Naive thymus-derived CD4-positive, alpha-beta T cell (primary cell): ENCODE results near the gene SORL1-AS1.

Source experiments
- ATAC-seq: fragments of 150-1000 bp; cut with Tn5 transposase; 2 replicates; pipeline ENCODE4 v1.10.0; 2021; ENCODE audit warnings: mild to moderate bottlenecking, moderate library complexity
- CTCF ChIA-PET: fragments of 350-600 bp; sonication (Branson Sonifier 250); formaldehyde crosslinking; loops from one replicate; lab custom pipeline; 2021; ENCODE audit warnings: antibody characterized with exemption; lab: Charles Lee
- POLR2A ChIA-PET: fragments of 350-600 bp; sonication (Branson Sonifier 250); formaldehyde crosslinking; loops from one replicate; lab custom pipeline; 2021; ENCODE audit warnings: antibody characterized with exemption, inconsistent platforms; lab: Charles Lee
- DNase-seq, 9 donors: peaks; one replicate each; pipeline versions ENCODE4 v3.0.0 to v3.0.0-alpha.2; 2020 to 2022; ENCODE audit warnings: mixed read lengths in 1 of 9
- H3K27ac ChIP-seq: one replicate; pipeline ENCODE4 v1.7.0; 2013; ENCODE audit warnings: mild to moderate bottlenecking, low read depth, low read length, moderate library complexity
- H3K27me3 ChIP-seq, 2 donors: one replicate each; pipeline ENCODE4 v1.7.0; 2013; ENCODE audit warnings: low read length in 2 of 2, mild to moderate bottlenecking in 2 of 2, moderate library complexity in 2 of 2; ENCODE audit not compliant: control insufficient read depth in 2 of 2, insufficient read depth in 2 of 2
- H3K36me3 ChIP-seq, 3 experiments: 1 replicate in 2 of 3; 2 replicates in 1 of 3; pipeline ENCODE4 v1.7.0; 2013; ENCODE audit warnings: low read length in 3 of 3, mild to moderate bottlenecking in 3 of 3, moderate library complexity in 1 of 3; ENCODE audit not compliant: insufficient read depth in 3 of 3, control insufficient read depth in 2 of 3
- H3K4me1 ChIP-seq, 2 donors: one replicate each; pipeline ENCODE4 v1.7.0; 2013; ENCODE audit warnings: low read length in 2 of 2, mild to moderate bottlenecking in 2 of 2, moderate library complexity in 1 of 2; ENCODE audit not compliant: control insufficient read depth in 2 of 2, insufficient read depth in 2 of 2
- H3K4me3 ChIP-seq: 2 replicates; pipeline ENCODE4 v1.7.0; 2013; ENCODE audit warnings: mild to moderate bottlenecking, low read length
- H3K9me3 ChIP-seq, 3 experiments: 1 replicate in 2 of 3; 2 replicates in 1 of 3; pipeline ENCODE4 v1.7.0; 2013; ENCODE audit warnings: low read length in 3 of 3; ENCODE audit not compliant: control insufficient read depth in 2 of 3
- H3K27ac Mint-ChIP-seq, 9 donors: one replicate each; pipeline ENCODE4 v1.8.0; 2020 to 2022; ENCODE audit warnings: mixed read lengths in 9 of 9, mild to moderate bottlenecking in 8 of 9, moderate library complexity in 5 of 9, inconsistent platforms in 2 of 9
- H3K27me3 Mint-ChIP-seq, 5 donors: one replicate each; pipeline ENCODE4 v1.8.0; 2021 to 2022; ENCODE audit warnings: mixed read lengths in 5 of 5, mild to moderate bottlenecking in 1 of 5
- H3K36me3 Mint-ChIP-seq, 5 donors: one replicate each; pipeline ENCODE4 v1.8.0; 2020 to 2022; ENCODE audit warnings: mixed read lengths in 5 of 5, mild to moderate bottlenecking in 3 of 5, inconsistent platforms in 1 of 5
- H3K4me1 Mint-ChIP-seq, 7 donors: one replicate each; pipeline ENCODE4 v1.8.0; 2020 to 2022; ENCODE audit warnings: mixed read lengths in 7 of 7, mild to moderate bottlenecking in 3 of 7, inconsistent platforms in 1 of 7
- H3K4me3 Mint-ChIP-seq, 10 donors: one replicate each; pipeline ENCODE4 v1.8.0; 2020 to 2022; ENCODE audit warnings: mild to moderate bottlenecking in 10 of 10, mixed read lengths in 10 of 10, moderate library complexity in 6 of 10, inconsistent platforms in 2 of 10
- H3K9me3 Mint-ChIP-seq, 11 donors: one replicate each; pipeline ENCODE4 v1.8.0; 2020 to 2022; ENCODE audit warnings: mixed read lengths in 11 of 11, mild to moderate bottlenecking in 4 of 11, inconsistent platforms in 1 of 11, moderate library complexity in 1 of 11
- intact Hi-C, 2 donors: fragments of 100-400 bp; cut with micrococcal nuclease; formaldehyde crosslinking; loops; one replicate each; pipeline ENCODE4 v1.15.1; 2023

Gene SORL1-AS1

DNA sequence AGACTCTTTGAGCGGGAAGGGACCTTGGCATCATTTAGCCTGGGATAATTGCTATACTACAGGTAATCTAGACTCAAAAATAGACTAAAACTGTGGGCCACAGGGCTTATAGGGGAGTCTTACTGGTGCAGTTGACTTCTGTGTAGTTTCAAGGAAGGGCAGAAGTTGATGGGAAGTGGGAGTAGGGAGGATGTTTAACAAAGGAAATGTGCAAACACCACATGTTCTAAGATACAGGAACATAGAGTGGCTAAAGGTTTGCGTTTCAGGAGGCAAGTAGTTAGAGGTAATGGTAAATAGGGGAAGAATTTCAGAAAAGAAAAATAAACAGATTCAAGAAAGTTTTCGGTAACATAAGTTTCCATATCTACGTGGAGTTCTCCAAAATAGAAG lies 15.1 kb downstream of the SORL1-AS1 start:
- H3K36me3 ChIP-seq: no peaks in the 10 kb centered on the region
- intact Hi-C loops: no loop called here
- peaks cover 0 to 15% of the 10 kb centered on the region in 2 donors for H3K4me1 ChIP-seq
- H3K36me3 Mint-ChIP-seq: peaks cover 3 to 33% (median 20%) of the 10 kb centered on the region in 5 donors
- no peaks in the 10 kb centered on the region for H3K9me3 Mint-ChIP-seq
- H3K27me3 Mint-ChIP-seq: no peaks in the 10 kb centered on the region
- H3K27me3 ChIP-seq: no peaks in the 10 kb centered on the region
- CTCF ChIA-PET: no interaction called here
- H3K9me3 ChIP-seq: no peaks in the 10 kb centered on the region
- POLR2A ChIA-PET: interaction anchor here (0.8 to 13.6 kb wide), 2 partner anchors 8 to 122 kb away, joined by 3 to 321 read pairs; partner anchors contain the start of genes SORL1 and SORL1-AS1
- H3K27ac ChIP-seq: no peak overlapping the region
- H3K4me3 ChIP-seq: no peak overlapping the region
- ATAC-seq (no peak), DNase-seq (no peak)
- H3K4me1 Mint-ChIP-seq: peaks cover 32 to 80% (median 53%) of the 10 kb centered on the region in 7 donors
- H3K27ac Mint-ChIP-seq: peak overlapping the region in 3 of 9 donors; percentile 2 to 39 (median 21)
- H3K4me3 Mint-ChIP-seq: peak overlapping the region in 1 of 10 donors; percentile 16

- intact Hi-C loops: no loop called here
Measured at GRCh38 chr11:121437018-121437685, 15.6 kb downstream of the SORL1-AS1 start.

GRCh38 chr11:121435551-121436511 lies 16.9 kb downstream of the SORL1-AS1 start:
- peaks cover 0 to 15% of the 10 kb centered on the region in 2 donors for H3K4me1 ChIP-seq
- peak; percentile 55 for ATAC-seq
- H3K4me3 ChIP-seq: no peak overlapping the region
- DNase-seq: no peak
- Mint-ChIP-seq H3K36me3 (peaks cover 3 to 28% (median 21%) of the 10 kb centered on the region in 5 donors), H3K27me3 (no peaks in the 10 kb centered on the region), H3K4me1 (peaks cover 32 to 70% (median 49%) of the 10 kb centered on the region in 7 donors), H3K9me3 (no peaks in the 10 kb centered on the region), H3K27ac (peak overlapping the region in 8 of 9 donors; percentile 12 to 86 (median 67)), H3K4me3 (peak overlapping the region in 2 of 10 donors; percentile 4 to 14)
- H3K27ac ChIP-seq: no peak overlapping the region
- H3K9me3 ChIP-seq: no peaks in the 10 kb centered on the region
- CTCF ChIA-PET: no interaction called here
- no peaks in the 10 kb centered on the region for H3K27me3 ChIP-seq
- POLR2A ChIA-PET: interaction anchor here (1.1 to 13.6 kb wide), 3 partner anchors 8 to 17 kb away, joined by 3 to 321 read pairs (median 5); partner anchors contain the start of genes SORL1 and SORL1-AS1
- no peaks in the 10 kb centered on the region for H3K36me3 ChIP-seq
- intact Hi-C loops: no loop called here

More at GRCh38 chr11:121437018-121437685, 15.6 kb downstream of the SORL1-AS1 start:
- Mint-ChIP-seq H3K9me3 (no peaks in the 10 kb centered on the region), H3K36me3 (peaks cover 3 to 32% (median 20%) of the 10 kb centered on the region in 5 donors), H3K4me3 (peak overlapping the region in 1 of 10 donors; percentile 16), H3K27ac (peak overlapping the region in 3 of 9 donors; percentile 12 to 74 (median 39)), H3K4me1 (peaks cover 32 to 78% (median 52%) of the 10 kb centered on the region in 7 donors), H3K27me3 (no peaks in the 10 kb centered on the region)
- Histone ChIP-seq H3K4me1 (peaks cover 0 to 15% of the 10 kb centered on the region in 2 donors), H3K4me3 (no peak overlapping the region), H3K27ac (no peak overlapping the region), H3K27me3 (no peaks in the 10 kb centered on the region), H3K9me3 (no peaks in the 10 kb centered on the region), H3K36me3 (no peaks in the 10 kb centered on the region)
- no peak for ATAC-seq
- CTCF ChIA-PET: no interaction called here
- POLR2A ChIA-PET: interaction anchor here (0.8 to 13.6 kb wide), 2 partner anchors 9 to 122 kb away, joined by 3 to 321 read pairs; partner anchors contain the start of genes SORL1 and SORL1-AS1
- no peak for DNase-seq

DNA sequence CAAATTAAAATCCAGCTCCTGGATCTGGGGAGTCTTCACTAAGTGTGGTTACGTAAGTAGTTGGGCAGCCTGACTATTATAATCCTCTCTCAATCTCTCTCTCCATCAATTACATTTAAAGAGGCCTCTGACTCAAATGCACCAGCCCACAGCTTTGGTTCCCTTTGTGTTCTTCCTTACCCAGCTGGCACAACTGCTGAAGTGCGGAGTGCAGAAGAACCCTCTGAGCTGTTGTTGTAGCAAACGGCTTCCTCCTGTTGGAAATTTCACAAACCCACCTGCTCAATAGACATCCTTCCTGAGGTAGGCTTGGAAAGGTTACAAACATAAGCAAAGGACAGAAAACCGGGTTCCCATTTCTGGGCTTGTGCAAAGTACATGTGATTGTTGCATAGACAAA lies 17.6 kb downstream of the SORL1-AS1 start:
- Mint-ChIP-seq H3K9me3 (no peaks in the 10 kb centered on the region), H3K27me3 (no peaks in the 10 kb centered on the region), H3K4me3 (peak overlapping the region in 2 of 10 donors; percentile 14 to 16), H3K27ac (peak overlapping the region in 8 of 9 donors; percentile 10 to 86 (median 56)), H3K36me3 (peaks cover 3 to 22% (median 17%) of the 10 kb centered on the region in 5 donors), H3K4me1 (peaks cover 27 to 63% (median 42%) of the 10 kb centered on the region in 7 donors)
- DNase-seq: no peak
- H3K9me3 ChIP-seq: no peaks in the 10 kb centered on the region
- no peak overlapping the region for H3K27ac ChIP-seq
- no peaks in the 10 kb centered on the region for H3K36me3 ChIP-seq
- peaks cover 0 to 15% of the 10 kb centered on the region in 2 donors for H3K4me1 ChIP-seq
- H3K4me3 ChIP-seq: no peak overlapping the region
- ChIA-PET CTCF (no interaction called here), POLR2A (interaction anchor here (1.1 to 13.6 kb wide), 2 partner anchors 11 to 16 kb away, joined by 3 to 321 read pairs; partner anchors contain the start of genes SORL1 and SORL1-AS1)
- intact Hi-C loops: no loop called here
- H3K27me3 ChIP-seq: no peaks in the 10 kb centered on the region
- ATAC-seq: peak; percentile 56

DNA sequence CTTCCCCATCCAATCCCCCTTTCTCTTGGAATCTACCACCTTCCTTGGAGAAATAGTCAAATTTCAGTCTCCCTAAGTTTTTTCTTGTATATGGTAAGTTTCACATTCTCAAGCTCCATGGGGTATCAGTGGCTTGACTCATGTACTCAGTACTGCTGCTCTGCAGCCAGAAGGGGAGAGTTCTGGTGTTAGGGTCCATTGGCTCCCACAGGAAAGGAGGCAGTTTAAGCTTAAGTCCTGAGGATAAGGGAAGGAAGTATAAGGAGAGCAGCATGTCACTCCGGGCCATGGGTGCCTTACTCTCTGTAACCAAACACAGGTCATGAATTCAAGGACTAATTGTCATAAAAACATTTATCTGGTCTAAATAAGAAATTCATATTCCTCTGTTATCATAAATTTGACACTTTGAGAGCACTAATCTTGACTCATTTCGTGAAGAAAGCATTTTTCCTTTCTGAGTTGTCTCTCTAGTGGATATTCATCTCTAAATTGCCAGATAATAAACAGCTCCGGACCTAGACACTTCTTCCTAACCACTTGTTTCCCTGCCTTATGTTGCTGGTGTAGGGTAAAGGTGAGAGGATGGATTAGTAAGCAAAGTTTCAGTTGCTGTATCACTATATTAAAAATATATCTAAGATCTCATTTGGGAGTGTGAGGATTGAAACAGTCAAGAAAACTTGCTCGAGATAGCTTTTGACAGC lies 20.8 kb downstream of the SORL1-AS1 start:
- no peak overlapping the region for H3K4me3 Mint-ChIP-seq
- ATAC-seq: no peak
- no peak for DNase-seq
- POLR2A ChIA-PET: interaction anchor here (0.6 to 13.6 kb wide), 3 partner anchors 14 to 81 kb away, joined by 3 to 321 read pairs (median 4); partner anchors contain the start of genes SORL1 and SORL1-AS1
- Histone ChIP-seq H3K27ac (no peak overlapping the region), H3K4me3 (no peak overlapping the region), H3K36me3 (no peaks in the 10 kb centered on the region), H3K9me3 (no peaks in the 10 kb centered on the region), H3K27me3 (no peaks in the 10 kb centered on the region), H3K4me1 (peaks cover 0 to 19% of the 10 kb centered on the region in 2 donors)
- CTCF ChIA-PET: interaction anchor here (1.0 to 1.4 kb wide), 3 partner anchors 11 to 140 kb away, joined by 3 to 4 read pairs (median 3); no protein-coding TSS in a partner anchor
- no peaks in the 10 kb centered on the region for H3K27me3 Mint-ChIP-seq
- H3K27ac Mint-ChIP-seq: peak overlapping the region in 2 of 9 donors; percentile 4 to 50
- peaks cover 21 to 55% (median 33%) of the 10 kb centered on the region in 7 donors for H3K4me1 Mint-ChIP-seq
- intact Hi-C loops: no loop called here
- peaks cover 3 to 15% (median 14%) of the 10 kb centered on the region in 5 donors for H3K36me3 Mint-ChIP-seq
- H3K9me3 Mint-ChIP-seq: peaks cover 0 to 1% (median 0%) of the 10 kb centered on the region in 11 donors
